Activated T-cell treated with anti-CD3 and anti-CD28 coated beads for 24 hours (primary cell): ENCODE measurements around the gene F13A1.
"Not testable (repeated sequence)": the region's sequence is repeated elsewhere in the genome, so short reads cannot be mapped to it uniquely, and the experiment has no call there.

ENCODE experiments used
- DNase-seq: peaks from one replicate; pipeline ENCODE4 v3.0.0-alpha.2; 2020; ENCODE audit warnings: low read depth

Gene F13A1

DNA sequence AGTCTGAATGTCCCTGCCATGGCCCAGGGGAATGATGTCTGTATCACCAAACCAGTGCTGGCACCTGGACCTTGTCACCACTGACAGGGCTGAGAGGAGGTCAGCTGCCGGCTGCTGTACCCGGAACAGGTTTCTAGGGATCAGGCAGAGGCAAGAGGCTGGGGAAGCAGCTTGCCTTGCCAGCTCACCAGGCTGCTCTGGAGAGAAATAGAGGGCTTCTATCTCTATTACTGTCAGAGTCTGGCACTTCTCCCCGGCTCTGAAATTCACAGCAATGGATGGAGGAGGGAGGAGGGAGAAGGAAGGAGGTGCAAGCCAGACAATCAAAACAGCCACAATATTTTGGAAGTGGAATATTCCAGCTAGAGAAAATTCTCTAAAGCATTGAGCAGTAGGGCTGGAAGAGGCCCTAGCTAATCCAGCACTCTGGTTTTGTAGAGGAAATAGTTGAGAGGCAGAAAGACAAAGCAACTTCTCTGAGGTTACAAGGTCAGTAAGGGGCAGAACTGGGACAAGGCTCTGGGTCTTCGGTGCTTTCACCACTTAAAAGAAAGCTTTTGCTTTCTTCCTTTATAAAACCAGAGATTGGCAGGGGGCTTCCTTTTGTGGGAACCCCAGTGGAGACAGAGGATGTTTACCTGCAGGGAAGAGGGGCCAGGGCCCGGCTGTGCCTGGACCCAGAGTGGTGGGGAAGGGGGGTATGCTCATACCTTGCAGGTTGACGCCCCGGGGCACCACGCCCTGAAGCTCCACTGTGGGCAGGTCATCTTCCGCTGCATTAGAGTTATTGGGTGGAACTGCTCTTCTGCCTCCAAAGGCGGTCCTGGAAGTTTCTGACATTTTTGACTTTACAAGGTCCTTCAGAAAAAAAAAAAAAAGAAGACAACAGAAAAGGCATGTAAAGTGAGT, 2.4 kb downstream of the F13A1 start:
- DNase-seq = no peak

DNA sequence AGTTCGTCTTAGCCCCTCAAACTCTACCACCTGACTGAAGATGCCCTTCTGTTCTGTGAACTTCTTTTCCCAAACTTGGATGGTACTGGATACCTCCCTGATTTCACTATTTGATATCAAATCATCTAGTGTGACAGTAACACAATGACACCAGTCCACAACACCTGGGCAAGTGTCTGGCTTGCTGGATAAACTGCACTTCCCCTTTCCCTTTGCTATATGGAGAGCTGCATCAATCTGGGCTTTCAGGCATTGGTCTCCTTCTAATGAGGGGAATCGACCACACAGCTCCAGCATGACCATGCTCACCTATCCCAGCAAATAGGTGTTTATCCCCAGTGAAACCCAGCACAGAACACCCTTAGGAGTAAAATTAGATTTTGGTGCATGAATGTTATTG, 3.1 kb downstream of the F13A1 start:
- DNase-seq = no peak

GRCh38 chr6:6315660-6316059, 4.8 kb downstream of the F13A1 start:
- DNase-seq = peak; percentile 14

GRCh38 chr6:6314596-6314995, 5.9 kb downstream of the F13A1 start:
- DNase-seq = no peak

DNA sequence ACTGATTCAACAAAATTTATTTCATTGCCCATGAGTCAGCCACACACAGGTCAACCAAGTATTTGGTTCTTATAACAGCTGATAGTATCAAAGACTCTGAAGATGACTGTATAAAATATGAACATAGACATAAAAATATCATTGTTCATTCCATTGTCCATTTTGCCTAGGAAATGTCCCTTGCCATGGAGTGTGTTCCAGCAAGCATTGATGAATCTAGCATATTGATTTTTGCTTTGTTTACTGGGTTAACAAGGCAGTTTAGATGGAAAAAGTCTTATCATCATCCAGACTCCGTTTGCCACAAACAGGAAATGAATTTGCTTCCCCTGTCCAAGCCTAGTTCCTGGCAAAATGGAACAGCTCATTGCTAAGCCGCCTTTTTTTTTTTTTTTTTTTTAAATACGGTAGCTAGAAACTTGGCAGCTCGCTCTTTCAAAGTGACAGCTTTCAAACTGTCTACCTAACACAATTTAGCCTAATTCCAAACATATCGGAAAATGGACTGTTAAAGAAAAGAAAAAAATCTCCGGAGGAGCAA, 7.5 kb downstream of the F13A1 start:
- DNase-seq = no peak

- DNase-seq = no peak
These were observed 14.9 kb downstream of the F13A1 start for GRCh38 chr6:6305575-6305974.

- not testable (repeated sequence) for DNase-seq
These were observed 20.1 kb downstream of the F13A1 start for GRCh38 chr6:6300383-6300782.

DNA sequence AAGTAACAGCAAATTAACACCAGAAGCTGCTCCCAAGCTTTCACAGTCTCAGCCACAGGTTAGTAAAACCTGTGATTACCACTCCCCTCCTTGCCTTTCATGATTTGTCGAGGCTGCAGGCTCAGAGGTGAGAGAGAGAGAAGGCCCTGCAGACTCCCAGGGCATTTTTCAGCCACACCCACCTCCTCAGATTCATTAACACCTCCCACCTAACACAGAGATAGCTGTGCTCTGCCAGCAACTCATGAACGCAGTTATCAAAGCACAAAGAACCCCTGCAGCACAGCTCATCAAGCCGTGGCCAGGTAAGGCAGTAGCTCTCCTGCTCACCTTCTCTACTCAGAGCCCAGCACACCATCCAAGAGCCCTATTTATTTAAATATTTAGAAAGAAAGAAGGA, 27.1 kb downstream of the F13A1 start:
- DNase-seq = no peak

DNA sequence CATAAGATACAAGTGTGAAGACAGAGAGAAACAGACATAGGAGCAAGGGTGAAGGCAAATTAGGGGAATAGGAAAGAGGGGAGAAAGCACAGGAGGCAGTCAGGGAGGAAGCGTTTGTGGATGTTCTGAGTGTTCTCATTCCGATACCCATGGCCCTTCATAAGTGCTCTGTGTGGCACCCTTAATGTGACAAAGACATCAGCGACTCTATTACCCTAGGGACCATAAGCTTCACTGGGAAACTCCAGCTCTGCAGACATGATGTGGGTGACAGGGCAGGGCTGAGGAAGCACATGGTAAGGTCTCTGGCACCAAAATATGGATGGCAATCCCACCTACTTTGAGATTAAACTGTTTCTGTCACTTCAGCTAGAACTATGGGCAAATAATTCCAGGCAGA, 33.0 kb downstream of the F13A1 start:
- DNase-seq = no peak

DNA sequence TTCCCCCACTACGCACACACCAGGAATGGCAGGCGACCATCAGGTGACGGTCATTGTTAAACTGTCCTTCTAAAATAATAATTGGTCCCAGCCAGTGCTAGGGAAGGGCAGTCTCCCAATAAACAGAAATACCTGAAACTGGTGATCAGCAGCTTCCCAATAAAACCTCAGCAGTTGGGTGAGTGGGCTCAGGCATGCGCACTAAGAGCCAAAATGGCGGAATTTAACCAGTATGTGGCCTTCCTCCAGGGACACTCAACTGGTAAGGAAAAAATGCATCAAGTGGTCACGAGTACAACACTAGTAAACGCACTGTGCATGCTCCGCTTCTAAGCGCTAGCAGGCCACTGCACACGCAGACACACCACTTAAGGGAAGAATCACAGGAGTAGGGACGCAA, 34.8 kb downstream of the F13A1 start:
- no peak for DNase-seq

- no peak for DNase-seq
These were observed 36.1 kb downstream of the F13A1 start for GRCh38 chr6:6284221-6284966.

DNA sequence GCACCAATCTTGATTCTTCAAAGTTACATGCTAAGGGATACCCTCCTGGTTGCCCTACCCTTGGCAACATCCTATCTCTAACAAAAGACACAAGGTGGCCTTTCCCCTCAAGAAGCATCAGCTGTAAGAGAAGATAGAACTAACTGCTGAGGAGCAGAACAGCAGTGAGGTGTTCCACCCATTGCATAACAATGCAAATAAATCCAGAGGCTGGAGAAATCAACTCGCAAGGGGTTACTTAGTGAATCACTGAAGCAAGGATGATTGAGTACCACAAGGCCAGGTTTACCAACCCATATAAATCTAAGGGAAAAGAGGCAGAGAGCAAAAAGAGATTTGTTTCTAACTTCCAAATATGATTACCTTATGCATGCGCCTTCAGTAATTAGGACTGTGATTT, 36.7 kb downstream of the F13A1 start:
- no peak for DNase-seq

DNA sequence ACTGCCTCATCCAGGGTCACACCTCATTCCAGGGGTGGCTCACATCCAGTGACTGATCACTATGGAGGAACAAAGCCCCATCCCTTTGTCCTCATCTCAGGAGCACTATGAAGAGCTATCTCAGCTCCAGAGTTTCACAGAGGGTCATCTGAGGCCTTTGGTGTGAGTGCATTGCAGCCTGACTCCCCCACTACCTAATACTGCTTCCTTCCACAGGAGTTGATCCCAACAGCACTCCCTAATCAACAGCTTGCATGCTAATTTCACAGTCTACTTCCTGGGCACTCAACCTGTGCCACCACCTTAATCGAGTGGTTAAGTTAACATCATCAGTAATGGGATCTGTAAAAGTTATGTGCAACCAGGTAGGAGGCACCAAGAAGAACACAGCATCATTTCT, 37.7 kb downstream of the F13A1 start:
- DNase-seq = no peak

DNA sequence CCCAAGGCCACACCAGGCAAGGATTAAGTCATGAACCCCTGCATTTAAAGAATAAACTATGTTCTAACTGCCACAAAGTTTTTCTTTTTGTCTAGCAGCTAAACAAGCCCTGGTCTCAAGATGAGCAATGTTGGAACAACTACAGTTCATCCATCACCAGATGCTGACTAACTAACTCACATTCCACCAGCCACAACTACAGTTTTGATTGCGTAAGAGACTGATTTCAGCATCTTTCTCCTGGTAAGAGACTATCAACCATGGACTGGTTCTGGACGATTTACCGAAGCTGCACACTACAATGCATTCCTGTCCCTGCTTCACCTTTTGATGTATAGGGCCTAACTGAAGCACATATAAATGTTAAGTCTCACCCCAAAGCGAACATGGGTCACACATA, 43.0 kb downstream of the F13A1 start:
- DNase-seq = no peak

- no peak for DNase-seq
These were observed 49.4 kb downstream of the F13A1 start for GRCh38 chr6:6270948-6271535.

DNA sequence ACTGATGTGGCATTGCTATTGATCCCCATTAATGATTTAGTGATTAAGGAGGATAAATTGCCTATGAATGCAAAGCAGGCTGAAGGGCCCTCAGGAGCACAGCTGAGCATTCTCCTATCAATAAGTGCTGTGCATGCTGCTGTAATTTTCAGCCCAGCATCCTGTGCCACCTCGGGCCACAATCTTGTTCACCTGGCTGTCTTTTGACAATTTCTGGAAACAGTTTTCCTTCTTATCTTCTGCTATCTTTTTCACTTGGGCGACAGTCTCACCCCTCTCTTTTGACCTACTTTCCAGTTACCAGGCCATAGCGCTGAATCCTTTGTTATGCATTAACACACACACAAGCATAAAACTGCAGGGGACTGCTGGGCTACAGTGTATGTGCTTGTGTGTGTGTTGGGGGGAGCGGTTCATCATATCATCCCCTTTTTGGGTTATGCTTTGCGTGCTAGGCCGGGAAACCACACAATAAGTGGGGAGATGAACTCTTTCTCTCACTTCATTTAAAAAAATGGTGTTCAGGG, 60.2 kb downstream of the F13A1 start:
- no peak for DNase-seq

GRCh38 chr6:6256886-6257285, 63.6 kb downstream of the F13A1 start:
- DNase-seq = no peak

DNA sequence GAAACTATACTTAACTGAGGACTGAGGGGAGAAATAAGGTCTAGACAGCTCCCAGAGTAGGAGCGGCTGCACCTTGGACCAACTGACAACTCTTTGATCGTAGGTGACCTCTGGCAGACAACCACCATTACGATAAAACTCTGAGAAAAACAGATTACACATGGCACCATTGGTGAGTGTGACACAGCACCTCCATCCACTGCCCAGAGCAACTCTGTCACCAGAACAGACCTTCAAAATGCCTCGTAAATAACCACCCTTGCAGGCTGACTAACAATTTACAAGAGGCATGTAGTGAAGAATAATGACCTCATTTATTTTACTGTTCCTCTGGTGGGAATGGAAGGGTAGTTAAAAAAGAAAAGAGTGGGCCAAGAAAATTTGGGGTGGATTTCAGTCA, 64.2 kb downstream of the F13A1 start:
- DNase-seq = no peak

DNA sequence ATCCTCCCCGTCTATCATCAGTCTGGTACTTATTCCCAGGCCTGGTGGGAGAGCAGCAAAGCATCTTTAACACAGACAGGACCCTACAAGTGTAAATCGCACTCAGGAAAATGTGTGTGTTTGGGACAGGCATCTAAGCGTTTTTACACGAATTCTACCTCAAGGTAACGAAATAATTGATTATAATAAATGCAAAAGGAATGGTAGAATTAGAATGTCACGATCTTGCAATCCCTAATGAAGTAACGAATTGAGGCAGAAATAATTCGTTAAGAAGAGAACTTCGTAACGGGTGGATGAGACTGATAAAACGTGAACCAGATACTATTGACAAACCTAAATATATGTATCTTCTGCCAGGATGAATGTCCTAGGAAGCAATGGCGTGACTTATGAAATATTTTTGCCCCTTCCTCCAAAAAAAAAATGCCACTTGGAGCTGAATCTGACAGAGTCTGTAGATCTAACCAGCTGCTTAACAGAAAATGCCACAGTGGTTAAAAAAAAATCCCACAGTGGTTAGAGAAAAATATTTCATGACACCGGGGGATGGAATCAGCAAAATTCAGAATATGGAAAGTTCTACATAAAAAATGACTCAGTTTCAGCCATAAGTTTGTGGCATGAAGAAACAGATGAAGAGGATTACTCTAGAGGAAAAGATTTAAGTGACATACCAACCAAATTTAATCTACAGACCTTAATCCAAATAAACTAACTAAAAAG, 68.7 kb downstream of the F13A1 start:
- no peak for DNase-seq

DNA sequence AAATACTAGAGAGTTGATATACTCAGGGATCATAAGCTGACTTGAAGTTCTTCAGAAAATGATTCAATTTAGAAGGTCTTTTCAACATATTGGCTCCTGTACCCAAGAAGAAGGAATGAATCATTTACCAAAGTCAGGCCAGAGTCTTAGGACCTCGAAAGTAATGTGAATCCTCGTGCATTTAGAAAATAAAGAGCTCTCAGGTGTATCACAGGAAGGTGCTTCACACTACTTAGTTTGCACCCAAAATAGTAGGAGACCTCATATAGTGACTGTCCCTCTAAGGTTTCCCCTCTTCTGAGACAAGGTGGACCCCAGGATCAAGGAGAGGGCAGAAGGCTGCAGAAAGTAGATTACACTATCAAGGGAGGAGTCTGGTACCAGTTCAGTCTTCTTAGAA, 71.8 kb downstream of the F13A1 start:
- DNase-seq = no peak

- no peak for DNase-seq
These were observed 73.9 kb downstream of the F13A1 start for GRCh38 chr6:6246544-6246943.

DNA sequence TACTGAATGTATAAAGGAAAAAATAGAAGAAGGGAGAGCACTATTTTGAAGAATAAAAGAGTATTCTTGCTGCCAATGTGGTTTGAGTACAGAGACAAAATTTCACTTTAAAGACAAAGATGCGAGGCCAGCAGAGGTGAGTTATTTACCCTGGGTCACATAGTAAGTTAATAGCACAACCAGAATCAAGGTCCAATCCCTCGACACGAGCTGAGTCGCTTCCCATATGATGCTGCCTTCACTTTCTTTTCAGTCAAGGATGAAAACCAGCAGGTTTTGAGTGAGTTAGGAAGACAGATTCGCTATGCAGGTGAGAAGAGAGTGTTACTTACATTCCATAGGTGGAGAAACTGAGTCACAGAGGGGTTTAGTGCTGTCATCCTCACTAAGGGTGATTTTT, 75.8 kb downstream of the F13A1 start:
- no peak for DNase-seq
